Activated CD8-positive, alpha-beta T cell treated with anti-CD3 and anti-CD28 coated beads for 36 hours (primary cell): ENCODE results near the gene KCNJ6. TPM values are rescaled to one million over a fixed set of nuclear protein-coding genes. Genes with fewer than 3 reads are reported as not detected.
"Not testable (repeated sequence)": the region's sequence is repeated elsewhere in the genome, so short reads cannot be mapped to it uniquely, and the experiment has no call there.

ENCODE experiments used
- ATAC-seq: fragments of 200-7000 bp; cut with Tn5 transposase; one replicate; pipeline ENCODE4 v1.10.0; 2021; ENCODE audit warnings: mild to moderate bottlenecking, moderate library complexity
- CTCF ChIA-PET: fragments of 350-600 bp; sonication (Branson Sonifier 250); formaldehyde crosslinking; loops from one replicate; lab custom pipeline; 2021; ENCODE audit warnings: antibody characterized with exemption; lab: Charles Lee
- POLR2A ChIA-PET: fragments of 350-600 bp; sonication (Branson Sonifier 250); formaldehyde crosslinking; loops from one replicate; lab custom pipeline; 2021; ENCODE audit warnings: antibody characterized with exemption; lab: Charles Lee
- DNase-seq: peaks from one replicate; pipeline ENCODE4 v3.0.0-alpha.2; 2020
- H3K27ac Mint-ChIP-seq: one replicate; pipeline ENCODE4 v1.8.0; 2021; ENCODE audit warnings: mild to moderate bottlenecking, mixed read lengths
- H3K27me3 Mint-ChIP-seq: one replicate; pipeline ENCODE4 v1.8.0; 2021; ENCODE audit warnings: mixed read lengths
- H3K36me3 Mint-ChIP-seq: one replicate; pipeline ENCODE4 v1.8.0; 2021; ENCODE audit warnings: low read depth, mixed read lengths
- H3K4me1 Mint-ChIP-seq: one replicate; pipeline ENCODE4 v1.8.0; 2021; ENCODE audit warnings: low read depth, mixed read lengths
- H3K4me3 Mint-ChIP-seq: one replicate; pipeline ENCODE4 v1.8.0; 2021; ENCODE audit warnings: mild to moderate bottlenecking, moderate library complexity, mixed read lengths
- H3K9me3 Mint-ChIP-seq: one replicate; pipeline ENCODE4 v1.8.0; 2021; ENCODE audit warnings: mixed read lengths
- CTCF ChIP-seq: fragments of 200-600 bp; IDR thresholded peaks from one replicate; pipeline ENCODE4 v1.8.0; 2022; ENCODE audit warnings: antibody characterized with exemption, mild to moderate bottlenecking
- intact Hi-C: fragments of 100-400 bp; cut with micrococcal nuclease; formaldehyde crosslinking; loops from one replicate; pipeline ENCODE4 v1.10.0; 2022
- total RNA-seq, 2 experiments: library from RNA; stranded (reverse); gene quantifications; one replicate each; pipeline ENCODE4 v1.2.3, GENCODE V29; 2021

KCNJ6 gene
- total RNA-seq, 2 experiments from 2014 or later = not detected

- ATAC-seq (no peak), DNase-seq (no peak)
- ChIA-PET POLR2A (no interaction called here), CTCF (no interaction called here)
- intact Hi-C loops = no loop called here
- H3K36me3 Mint-ChIP-seq = no peaks in the 10 kb centered on the region
- no peak overlapping the region for H3K27ac Mint-ChIP-seq
- no peaks in the 10 kb centered on the region for H3K9me3 Mint-ChIP-seq
- TF ChIP-seq CTCF = no peak
- H3K27me3 Mint-ChIP-seq = peaks cover 35% of the 10 kb centered on the region
- H3K4me1 Mint-ChIP-seq = no peaks in the 10 kb centered on the region
- no peak overlapping the region for H3K4me3 Mint-ChIP-seq
These were observed 4.8 kb upstream of the KCNJ6 start for GRCh38 chr21:37921091-37921490.

- H3K4me3 Mint-ChIP-seq, POLR2A ChIA-PET, CTCF ChIA-PET, H3K27ac Mint-ChIP-seq, H3K36me3 Mint-ChIP-seq, intact Hi-C loops, H3K9me3 Mint-ChIP-seq, H3K4me1 Mint-ChIP-seq, ATAC-seq, DNase-seq: not testable (repeated sequence)
- peaks cover 40% of the 10 kb centered on the region for H3K27me3 Mint-ChIP-seq
These were observed 4.0 kb upstream of the KCNJ6 start for GRCh38 chr21:37920302-37920701.

GRCh38 chr21:37917612-37918011 is 1.4 kb upstream of the KCNJ6 start:
- peaks cover 48% of the 10 kb centered on the region for H3K27me3 Mint-ChIP-seq
- DNase-seq = no peak
- intact Hi-C loops = no loop called here
- POLR2A ChIA-PET = no interaction called here
- no peaks in the 10 kb centered on the region for H3K36me3 Mint-ChIP-seq
- no peak overlapping the region for H3K27ac Mint-ChIP-seq
- peaks cover 4% of the 10 kb centered on the region for H3K4me1 Mint-ChIP-seq
- H3K4me3 Mint-ChIP-seq = no peak overlapping the region
- CTCF ChIA-PET = interaction anchor here (1.2 kb wide), 1 partner anchor 205 kb away, joined by 5 read pairs; no protein-coding TSS in a partner anchor
- TF ChIP-seq CTCF = no peak
- no peak for ATAC-seq
- H3K9me3 Mint-ChIP-seq = no peaks in the 10 kb centered on the region

GRCh38 chr21:37915941-37916309 is 332 bp downstream of the KCNJ6 start:
- Mint-ChIP-seq H3K4me3 (no peak overlapping the region), H3K27me3 (peaks cover 47% of the 10 kb centered on the region), H3K4me1 (peaks cover 4% of the 10 kb centered on the region), H3K27ac (no peak overlapping the region), H3K36me3 (no peaks in the 10 kb centered on the region), H3K9me3 (no peaks in the 10 kb centered on the region)
- intact Hi-C loops = no loop called here
- DNase-seq = no peak
- ATAC-seq = no peak
- TF ChIP-seq CTCF = no peak
- CTCF ChIA-PET = no interaction called here
- POLR2A ChIA-PET = no interaction called here

GRCh38 chr21:37915497-37915911 is 753 bp downstream of the KCNJ6 start:
- ATAC-seq = no peak
- no peak for TF ChIP-seq CTCF
- Mint-ChIP-seq H3K27ac (no peak overlapping the region), H3K4me3 (no peak overlapping the region), H3K27me3 (peaks cover 47% of the 10 kb centered on the region), H3K36me3 (no peaks in the 10 kb centered on the region), H3K4me1 (peaks cover 4% of the 10 kb centered on the region), H3K9me3 (no peaks in the 10 kb centered on the region)
- POLR2A ChIA-PET = no interaction called here
- intact Hi-C loops = no loop called here
- CTCF ChIA-PET = no interaction called here
- no peak for DNase-seq

- peaks cover 4% of the 10 kb centered on the region for H3K4me1 Mint-ChIP-seq
- no peaks in the 10 kb centered on the region for H3K9me3 Mint-ChIP-seq
- POLR2A ChIA-PET = no interaction called here
- H3K36me3 Mint-ChIP-seq = no peaks in the 10 kb centered on the region
- no peak overlapping the region for H3K27ac Mint-ChIP-seq
- CTCF ChIA-PET = no interaction called here
- TF ChIP-seq CTCF = no peak
- intact Hi-C loops = no loop called here
- ATAC-seq = no peak
- H3K4me3 Mint-ChIP-seq = no peak overlapping the region
- H3K27me3 Mint-ChIP-seq = peaks cover 42% of the 10 kb centered on the region
- no peak for DNase-seq
These were observed 3.6 kb downstream of the KCNJ6 start for GRCh38 chr21:37912616-37913015.
